Natural killer cell (primary cell): Measurements from ENCODE around the gene SEMA3C. TPM values are rescaled to one million over a fixed set of nuclear protein-coding genes. Genes with fewer than 3 reads are reported as not detected.

Experiments used
- ATAC-seq, 3 donors: fragments of 150-1000 bp in 2 of 3; fragments of 200-7000 bp in 1 of 3; cut with Tn5 transposase; 1 replicate in 1 of 3; 2 replicates in 2 of 3; pipeline ENCODE4 v1.10.0; 2021; ENCODE audit warnings: mild to moderate bottlenecking in 2 of 3, moderate library complexity in 2 of 3
- DNase-seq, 2 donors: peaks; one replicate each; pipeline versions ENCODE4 v3.0.0 to v3.0.0-alpha.2; 2013 to 2021; ENCODE audit warnings: mixed read lengths in 1 of 2
- H3K27ac ChIP-seq: one replicate; pipeline ENCODE4 v1.5.1; 2013; ENCODE audit warnings: mild to moderate bottlenecking, low read length
- H3K27me3 ChIP-seq: one replicate; pipeline ENCODE4 v1.6.1; 2013; ENCODE audit warnings: low read length; ENCODE audit not compliant: control insufficient read depth, insufficient read depth
- H3K36me3 ChIP-seq: one replicate; pipeline ENCODE4 v1.6.1; 2013; ENCODE audit warnings: low read length; ENCODE audit not compliant: control insufficient read depth, insufficient read depth
- H3K4me1 ChIP-seq: one replicate; pipeline ENCODE4 v1.6.1; 2013; ENCODE audit warnings: low read length; ENCODE audit not compliant: control insufficient read depth, insufficient read depth
- H3K4me3 ChIP-seq: one replicate; pipeline ENCODE4 v1.5.1; 2013; ENCODE audit warnings: low read length
- H3K9me3 ChIP-seq: one replicate; pipeline ENCODE4 v1.6.1; 2013; ENCODE audit warnings: low read length; ENCODE audit not compliant: control insufficient read depth, insufficient read depth
- H3K27ac Mint-ChIP-seq, 2 donors: one replicate each; pipeline ENCODE4 v1.8.0; 2022; ENCODE audit warnings: mild to moderate bottlenecking in 2 of 2, mixed read lengths in 2 of 2, moderate library complexity in 1 of 2
- H3K27me3 Mint-ChIP-seq, 2 donors: one replicate each; pipeline ENCODE4 v1.8.0; 2022; ENCODE audit warnings: low read depth in 2 of 2, mixed read lengths in 2 of 2
- H3K36me3 Mint-ChIP-seq: one replicate; pipeline ENCODE4 v1.8.0; 2022; ENCODE audit warnings: mixed read lengths
- H3K4me1 Mint-ChIP-seq, 2 donors: one replicate each; pipeline ENCODE4 v1.8.0; 2022; ENCODE audit warnings: mixed read lengths in 2 of 2
- H3K4me3 Mint-ChIP-seq: one replicate; pipeline ENCODE4 v1.8.0; 2022; ENCODE audit warnings: mild to moderate bottlenecking, moderate library complexity, mixed read lengths
- H3K9me3 Mint-ChIP-seq, 2 donors: one replicate each; pipeline ENCODE4 v1.8.0; 2022; ENCODE audit warnings: mixed read lengths in 2 of 2
- CTCF ChIP-seq: fragments of 200-600 bp; IDR thresholded peaks from one replicate; pipeline ENCODE4 v1.8.0; 2022; ENCODE audit warnings: antibody characterized with exemption
- WGBS: methylation state at CpG from one replicate; pipeline ENCODE4 v1.1.7; 2013; ENCODE audit warnings: missing lambda C conversion rate; ENCODE audit not compliant: insufficient coverage; 5-methylcytosine and 5-hydroxymethylcytosine counted together
- intact Hi-C: fragments of 100-400 bp; cut with micrococcal nuclease; formaldehyde crosslinking; loops from one replicate; pipeline ENCODE4 v1.14.2; 2022
- total RNA-seq, 4 donors: library from RNA; stranded (reverse); fragments of 120-200 nt in 1 of 4; gene quantifications; one replicate each; pipeline versions ENCODE4 v1.2.3 to v1.2.4, GENCODE V29; 2013 to 2022

SEMA3C gene
- total RNA-seq, 3 donors from 2014 or later (not counting 1 experiment from before 2014, with no cell fraction given), result 0.41 to 12.2 (median 0.94) TPM

- intact Hi-C loops, result no loop called here
- DNase-seq (no peak), ATAC-seq (no peak)
- no peaks in the 10 kb centered on the region for H3K4me1 ChIP-seq
- Mint-ChIP-seq H3K4me1 (no peaks in the 10 kb centered on the region), H3K27me3 (no peaks in the 10 kb centered on the region), H3K4me3 (no peak overlapping the region), H3K36me3 (no peaks in the 10 kb centered on the region), H3K27ac (no peak overlapping the region), H3K9me3 (peaks cover 0 to 2% of the 10 kb centered on the region in 2 donors)
- no peaks in the 10 kb centered on the region for H3K27me3 ChIP-seq
- H3K4me3 ChIP-seq, result no peak overlapping the region
- WGBS, result 63% methylated on average over 2 of the region's 4 CpGs
- TF ChIP-seq CTCF, result no peak
- no peak overlapping the region for H3K27ac ChIP-seq
- H3K36me3 ChIP-seq, result no peaks in the 10 kb centered on the region
- no peaks in the 10 kb centered on the region for H3K9me3 ChIP-seq
These were observed 18.0 kb downstream of the SEMA3C start for GRCh38 chr7:80900583-80901576.

DNA sequence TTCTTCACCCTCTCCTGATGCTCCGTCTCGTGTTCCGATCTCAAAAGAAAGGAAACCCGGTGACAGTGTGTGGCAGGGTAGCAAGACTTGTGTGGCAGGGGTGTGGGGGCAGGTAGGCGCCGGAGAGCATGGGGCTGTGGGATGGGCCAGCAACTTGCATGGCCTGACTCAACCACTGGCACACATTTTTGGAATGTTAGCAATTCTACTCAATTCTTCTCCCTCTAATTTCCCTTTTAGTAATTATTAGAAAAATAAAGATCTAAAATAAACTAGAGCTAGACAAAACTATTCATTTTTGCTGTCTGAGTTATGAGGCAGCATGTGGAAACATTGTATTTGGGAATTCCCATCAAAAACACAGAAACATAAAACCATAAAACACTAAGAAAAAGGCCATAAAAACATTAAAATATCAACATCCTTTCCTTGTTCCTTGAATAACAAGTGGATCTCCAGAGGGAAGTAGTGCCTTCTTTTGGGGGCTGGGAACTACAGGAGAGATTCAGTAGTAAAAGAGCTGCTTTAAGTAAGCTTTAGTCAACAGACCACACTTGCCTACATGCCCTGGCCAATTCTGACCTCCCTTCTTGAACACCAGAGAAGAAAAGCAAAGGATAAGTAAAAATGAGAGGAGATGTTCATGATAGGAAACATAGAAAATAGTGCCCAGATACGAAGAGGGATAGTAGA, 21.8 kb downstream of the SEMA3C start:
- Mint-ChIP-seq H3K27ac (no peak overlapping the region), H3K4me1 (no peaks in the 10 kb centered on the region), H3K9me3 (peaks cover 3 to 6% of the 10 kb centered on the region in 2 donors), H3K36me3 (no peaks in the 10 kb centered on the region), H3K27me3 (no peaks in the 10 kb centered on the region), H3K4me3 (no peak overlapping the region)
- intact Hi-C loops, result no loop called here
- H3K27ac ChIP-seq, result no peak overlapping the region
- no peak for TF ChIP-seq CTCF
- no peaks in the 10 kb centered on the region for H3K36me3 ChIP-seq
- H3K9me3 ChIP-seq, result no peaks in the 10 kb centered on the region
- whole genome bisulfite sequencing, result 88% methylated on average over 6 of the region's 7 CpGs
- ATAC-seq (no peak), DNase-seq (no peak)
- H3K4me3 ChIP-seq, result no peak overlapping the region
- no peaks in the 10 kb centered on the region for H3K27me3 ChIP-seq
- H3K4me1 ChIP-seq, result no peaks in the 10 kb centered on the region

DNA sequence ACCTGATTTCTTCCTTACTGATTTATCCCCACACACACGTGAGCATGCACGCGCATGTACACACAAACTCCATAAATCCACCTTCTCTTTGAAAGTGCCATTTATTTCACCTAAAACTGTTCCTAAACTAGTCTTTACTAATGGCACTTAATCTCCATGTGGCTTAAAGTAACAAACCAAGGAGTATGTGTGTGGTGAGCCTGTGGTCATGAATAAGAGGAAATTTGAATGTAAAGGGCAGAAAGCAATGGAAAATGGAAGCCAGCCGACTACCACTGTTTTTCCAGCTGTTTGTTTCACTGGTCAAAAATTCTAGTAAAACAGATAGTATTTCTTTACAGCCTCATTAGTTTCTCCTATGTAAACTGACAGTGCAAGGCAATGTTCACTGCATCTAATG, 23.8 kb downstream of the SEMA3C start:
- H3K4me1 ChIP-seq, result no peaks in the 10 kb centered on the region
- no peak overlapping the region for H3K27ac ChIP-seq
- Mint-ChIP-seq H3K27me3 (no peaks in the 10 kb centered on the region), H3K4me3 (no peak overlapping the region), H3K9me3 (peaks cover 3 to 6% of the 10 kb centered on the region in 2 donors), H3K4me1 (no peaks in the 10 kb centered on the region), H3K36me3 (no peaks in the 10 kb centered on the region), H3K27ac (no peak overlapping the region)
- no peaks in the 10 kb centered on the region for H3K27me3 ChIP-seq
- DNase-seq (no peak), ATAC-seq (no peak)
- 84% methylated on average over 4 of the region's 4 CpGs for WGBS
- TF ChIP-seq CTCF, result no peak
- H3K36me3 ChIP-seq, result no peaks in the 10 kb centered on the region
- no peaks in the 10 kb centered on the region for H3K9me3 ChIP-seq
- intact Hi-C loops, result no loop called here
- H3K4me3 ChIP-seq, result no peak overlapping the region
